Activated CD4-positive, CD25-positive, alpha-beta regulatory T cell (primary cell): ENCODE results near the gene ODR4.
"Not testable (repeated sequence)": the region's sequence is repeated elsewhere in the genome, so short reads cannot be mapped to it uniquely, and the experiment has no call there.

Source experiments
- DNase-seq, 4 experiments: peaks; one replicate each; lab custom pipeline; 2025; lab: John Stamatoyannopoulos, UW

The ODR4 gene

GRCh38 chr1:186375152-186375928, at the start of gene ODR4, which contains the start of gene TPR:
TSS of gene ODR4 (plus strand) at chr1:186375838. CDS start at chr1:186379786, 3,948 bp downstream.
TSS of gene TPR (minus strand) at chr1:186375253. CDS start at chr1:186375028, 225 bp downstream.
- DNase-seq = peak; percentile 97 to 99 (median 98)

GRCh38 chr1:186326009-186326408, 49.6 kb upstream of the ODR4 start:
- no peak for DNase-seq

- no peak for DNase-seq
Measured at GRCh38 chr1:186327331-186327730, 48.3 kb upstream of the ODR4 start.

GRCh38 chr1:186330758-186331157, 44.9 kb upstream of the ODR4 start:
- DNase-seq = no peak

- no peak for DNase-seq
Measured at GRCh38 chr1:186337554-186337953, 38.1 kb upstream of the ODR4 start.

GRCh38 chr1:186340772-186341171, 34.9 kb upstream of the ODR4 start:
- DNase-seq = no peak

GRCh38 chr1:186347837-186348691, 27.6 kb upstream of the ODR4 start:
- not testable (repeated sequence) for DNase-seq

GRCh38 chr1:186374303-186375151, 1.1 kb upstream of the ODR4 start:
- DNase-seq = peak in 1 of 4 experiments; percentile 21

GRCh38 chr1:186375929-186376319, 286 bp downstream of the ODR4 start:
- no peak for DNase-seq

- DNase-seq = no peak
Measured at GRCh38 chr1:186386725-186387383, 11.2 kb downstream of the ODR4 start.

GRCh38 chr1:186390925-186391324, 15.3 kb downstream of the ODR4 start:
- no peak for DNase-seq

GRCh38 chr1:186391841-186392240, 16.2 kb downstream of the ODR4 start:
- DNase-seq = no peak

- not testable (repeated sequence) for DNase-seq
Measured at GRCh38 chr1:186392711-186393110, 17.1 kb downstream of the ODR4 start.

GRCh38 chr1:186401446-186401845, 25.8 kb downstream of the ODR4 start:
- DNase-seq = not testable (repeated sequence)

GRCh38 chr1:186403632-186404031, 28.0 kb downstream of the ODR4 start:
- DNase-seq = no peak

- DNase-seq = no peak
Measured at GRCh38 chr1:186404454-186405051, 28.9 kb downstream of the ODR4 start.

- DNase-seq = no peak
Measured at GRCh38 chr1:186409091-186409490, 33.5 kb downstream of the ODR4 start.

GRCh38 chr1:186413319-186413718, 37.7 kb downstream of the ODR4 start:
- DNase-seq = no peak

GRCh38 chr1:186418503-186418902, 42.9 kb downstream of the ODR4 start:
- DNase-seq = no peak

GRCh38 chr1:186420311-186420710, 44.7 kb downstream of the ODR4 start:
- DNase-seq = no peak

GRCh38 chr1:186420923-186421322, 45.3 kb downstream of the ODR4 start:
- DNase-seq = no peak
